Endothelial cell (in vitro differentiated cells): ENCODE measurements around the gene LAIR1. TPM values are rescaled to one million over a fixed set of nuclear protein-coding genes. Genes with fewer than 3 reads are reported as not detected.

ENCODE experiments used
- DNase-seq: peaks from one replicate; pipeline ENCODE4 v3.0.0; 2021; ENCODE audit warnings: low spot score
- H3K27ac Mint-ChIP-seq: one replicate; pipeline ENCODE4 v1.8.0; 2021; ENCODE audit warnings: mixed read lengths, inconsistent platforms; ENCODE audit not compliant: unreplicated experiment
- H3K27me3 Mint-ChIP-seq: one replicate; pipeline ENCODE4 v1.8.0; 2021; ENCODE audit warnings: mild to moderate bottlenecking, moderate library complexity, mixed read lengths, inconsistent platforms; ENCODE audit not compliant: unreplicated experiment
- H3K36me3 Mint-ChIP-seq: one replicate; pipeline ENCODE4 v1.8.0; 2021; ENCODE audit warnings: mild to moderate bottlenecking, low read depth, mixed read lengths, inconsistent platforms; ENCODE audit not compliant: unreplicated experiment
- H3K4me1 Mint-ChIP-seq: one replicate; pipeline ENCODE4 v1.8.0; 2021; ENCODE audit warnings: mild to moderate bottlenecking, mixed read lengths, inconsistent platforms; ENCODE audit not compliant: unreplicated experiment
- H3K4me3 Mint-ChIP-seq: one replicate; pipeline ENCODE4 v1.8.0; 2021; ENCODE audit warnings: mild to moderate bottlenecking, mixed read lengths, inconsistent platforms; ENCODE audit not compliant: unreplicated experiment
- H3K9me3 Mint-ChIP-seq: one replicate; pipeline ENCODE4 v1.8.0; 2021; ENCODE audit warnings: mixed read lengths, inconsistent platforms; ENCODE audit not compliant: unreplicated experiment
- total RNA-seq: library from RNA; stranded (reverse); fragmentation: NEBNext Ultra II Directional; extraction: Animal tissue kit (Norgen Biotek cat#: 25700); gene quantifications from one replicate; pipeline ENCODE4 v1.2.1, GENCODE V29; 2021; ENCODE audit not compliant: unreplicated experiment
- TF ChIP-seq, protein P1 (sequence below): fragments of 200-600 bp; sonication (generic); IDR thresholded peaks from one replicate; pipeline ENCODE4 v1.5.0; 2021; ENCODE audit warnings: antibody characterized with exemption; ENCODE audit not compliant: unreplicated experiment

LAIR1 gene
- total RNA-seq, 1 donor from 2014 or later, result 2.1 TPM

DNA sequence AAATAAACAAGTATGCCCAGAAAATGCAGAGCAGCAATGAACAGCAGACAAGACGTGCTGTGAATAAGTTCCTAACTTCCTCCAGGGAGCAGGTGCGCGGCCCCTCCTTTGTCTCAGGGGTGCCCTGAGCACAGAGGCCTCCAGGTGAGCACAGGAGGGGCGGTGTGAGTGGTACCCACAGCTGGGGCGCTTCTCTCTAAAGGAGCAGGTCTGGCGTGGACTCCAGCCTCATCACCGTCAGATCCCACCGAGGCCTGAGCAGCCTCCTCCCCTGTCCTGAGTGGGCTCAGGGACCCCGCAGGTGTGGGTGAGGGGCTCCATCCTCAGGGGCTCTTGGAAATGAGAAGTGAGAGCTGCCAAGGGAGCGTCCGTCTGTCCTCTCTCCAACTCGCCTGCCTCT, 54.9 kb downstream of the LAIR1 start:
- TF ChIP-seq, protein P1, sequence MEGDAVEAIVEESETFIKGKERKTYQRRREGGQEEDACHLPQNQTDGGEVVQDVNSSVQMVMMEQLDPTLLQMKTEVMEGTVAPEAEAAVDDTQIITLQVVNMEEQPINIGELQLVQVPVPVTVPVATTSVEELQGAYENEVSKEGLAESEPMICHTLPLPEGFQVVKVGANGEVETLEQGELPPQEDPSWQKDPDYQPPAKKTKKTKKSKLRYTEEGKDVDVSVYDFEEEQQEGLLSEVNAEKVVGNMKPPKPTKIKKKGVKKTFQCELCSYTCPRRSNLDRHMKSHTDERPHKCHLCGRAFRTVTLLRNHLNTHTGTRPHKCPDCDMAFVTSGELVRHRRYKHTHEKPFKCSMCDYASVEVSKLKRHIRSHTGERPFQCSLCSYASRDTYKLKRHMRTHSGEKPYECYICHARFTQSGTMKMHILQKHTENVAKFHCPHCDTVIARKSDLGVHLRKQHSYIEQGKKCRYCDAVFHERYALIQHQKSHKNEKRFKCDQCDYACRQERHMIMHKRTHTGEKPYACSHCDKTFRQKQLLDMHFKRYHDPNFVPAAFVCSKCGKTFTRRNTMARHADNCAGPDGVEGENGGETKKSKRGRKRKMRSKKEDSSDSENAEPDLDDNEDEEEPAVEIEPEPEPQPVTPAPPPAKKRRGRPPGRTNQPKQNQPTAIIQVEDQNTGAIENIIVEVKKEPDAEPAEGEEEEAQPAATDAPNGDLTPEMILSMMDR, result no peak
- no peaks in the 10 kb centered on the region for H3K4me1 Mint-ChIP-seq
- no peak for DNase-seq

GRCh38 chr19:54307389-54308020, 57.2 kb downstream of the LAIR1 start:
- Mint-ChIP-seq H3K9me3 (no peaks in the 10 kb centered on the region), H3K36me3 (no peaks in the 10 kb centered on the region), H3K27ac (no peak overlapping the region), H3K4me1 (no peaks in the 10 kb centered on the region), H3K4me3 (no peak overlapping the region), H3K27me3 (peaks cover 4% of the 10 kb centered on the region)
- DNase-seq, result no peak
- TF ChIP-seq, protein P1, result no peak

More for the DNA sequence above, 54.9 kb downstream of the LAIR1 start:
- no peak overlapping the region for H3K27ac Mint-ChIP-seq
- no peak overlapping the region for H3K4me3 Mint-ChIP-seq
- H3K27me3 Mint-ChIP-seq, result peaks cover 4% of the 10 kb centered on the region
- H3K36me3 Mint-ChIP-seq, result no peaks in the 10 kb centered on the region
- H3K9me3 Mint-ChIP-seq, result no peaks in the 10 kb centered on the region

- Mint-ChIP-seq H3K4me3 (no peak overlapping the region), H3K4me1 (no peaks in the 10 kb centered on the region), H3K27ac (no peak overlapping the region), H3K36me3 (no peaks in the 10 kb centered on the region), H3K27me3 (peaks cover 3% of the 10 kb centered on the region), H3K9me3 (no peaks in the 10 kb centered on the region)
- TF ChIP-seq, protein P1, result no peak
- no peak for DNase-seq
These were observed 59.6 kb downstream of the LAIR1 start for GRCh38 chr19:54305141-54305540.

GRCh38 chr19:54302257-54302656, 62.5 kb downstream of the LAIR1 start:
- no peaks in the 10 kb centered on the region for H3K4me1 Mint-ChIP-seq
- H3K27me3 Mint-ChIP-seq, result peaks cover 6% of the 10 kb centered on the region
- TF ChIP-seq, protein P1, result no peak
- no peak overlapping the region for H3K4me3 Mint-ChIP-seq
- no peaks in the 10 kb centered on the region for H3K9me3 Mint-ChIP-seq
- no peak for DNase-seq
- H3K36me3 Mint-ChIP-seq, result no peaks in the 10 kb centered on the region
- H3K27ac Mint-ChIP-seq, result no peak overlapping the region

Other genes starting within 250 kb of the LAIR1 start
- gene TFPT, start 249.3 kb downstream of the LAIR1 start, total RNA-seq, result 24.8 TPM
- 71.7 TPM for gene PRPF31, start 249.2 kb downstream of the LAIR1 start, total RNA-seq
- 62.2 TPM for gene CNOT3, start 227.2 kb downstream of the LAIR1 start, total RNA-seq
- 3.4 TPM for gene LENG1, start 205.2 kb downstream of the LAIR1 start, total RNA-seq
- gene TMC4, start 191.8 kb downstream of the LAIR1 start, total RNA-seq, result 2.6 TPM
- gene MBOAT7, start 175.4 kb downstream of the LAIR1 start, total RNA-seq, result 203 TPM
- 27.8 TPM for gene TSEN34, start 173.6 kb downstream of the LAIR1 start, total RNA-seq
- gene RPS9, start 164.1 kb downstream of the LAIR1 start, total RNA-seq, result 1,195 TPM
- gene LILRB3, start 141.9 kb downstream of the LAIR1 start, total RNA-seq, result not detected
- gene LILRA6, start 122.1 kb downstream of the LAIR1 start, total RNA-seq, result not detected
- not detected for gene LILRB5, start 107.7 kb downstream of the LAIR1 start, total RNA-seq
- not detected for gene LILRB2, start 83.8 kb downstream of the LAIR1 start, total RNA-seq
- gene LILRA5, start 51.8 kb downstream of the LAIR1 start, total RNA-seq, result not detected
- not detected for gene LILRA4, start 25.8 kb downstream of the LAIR1 start, total RNA-seq
- gene TTYH1, start 50.5 kb upstream of the LAIR1 start, total RNA-seq, result 10.4 TPM
- gene LENG8, start 84.3 kb upstream of the LAIR1 start, total RNA-seq, result 162 TPM
- gene LENG9, start 98.8 kb upstream of the LAIR1 start, total RNA-seq, result 3.4 TPM
- gene CDC42EP5, start 108.4 kb upstream of the LAIR1 start, total RNA-seq, result 21.4 TPM
- gene LAIR2, start 137.9 kb upstream of the LAIR1 start, total RNA-seq, result not detected
- gene LILRA2, start 208.9 kb upstream of the LAIR1 start, total RNA-seq, result not detected
- not detected for gene LILRA1, start 228.7 kb upstream of the LAIR1 start, total RNA-seq